DMS 273 (cell line): ENCODE data around the gene CD300LD.

Source experiments
- DNase-seq: peaks from one replicate; lab custom pipeline; 2025; ENCODE audit not compliant: unreplicated experiment; lab: John Stamatoyannopoulos, UW

Gene CD300LD

GRCh38 chr17:74607221-74607620, 15.1 kb upstream of the CD300LD start:
- DNase-seq, result no peak

- no peak for DNase-seq
Measured at GRCh38 chr17:74606050-74606449, 14.0 kb upstream of the CD300LD start.

- DNase-seq, result peak; percentile 64
Measured at GRCh38 chr17:74605361-74605760, 13.3 kb upstream of the CD300LD start.

GRCh38 chr17:74604761-74605160, 12.7 kb upstream of the CD300LD start:
- no peak for DNase-seq

GRCh38 chr17:74604200-74604599, 12.1 kb upstream of the CD300LD start:
- no peak for DNase-seq

GRCh38 chr17:74603746-74604145, 11.7 kb upstream of the CD300LD start:
- DNase-seq, result no peak

- no peak for DNase-seq
Measured at GRCh38 chr17:74603037-74603635, 11.1 kb upstream of the CD300LD start.

GRCh38 chr17:74601944-74602572, 10.0 kb upstream of the CD300LD start:
- peak; percentile 60 for DNase-seq

- peak; percentile 48 for DNase-seq
Measured at GRCh38 chr17:74599448-74599939, 7.4 kb upstream of the CD300LD start.

- DNase-seq, result no peak
Measured at GRCh38 chr17:74599023-74599399, 6.9 kb upstream of the CD300LD start.

- no peak for DNase-seq
Measured at GRCh38 chr17:74598346-74599022, 6.4 kb upstream of the CD300LD start.

GRCh38 chr17:74597069-74597790, 5.1 kb upstream of the CD300LD start:
- DNase-seq, result no peak

GRCh38 chr17:74595037-74595750, 3.1 kb upstream of the CD300LD start:
- no peak for DNase-seq

- no peak for DNase-seq
Measured at GRCh38 chr17:74591503-74591902, 580 bp downstream of the CD300LD start.

- no peak for DNase-seq
Measured at GRCh38 chr17:74585711-74586110, 6.4 kb downstream of the CD300LD start.

GRCh38 chr17:74584292-74585060, 7.6 kb downstream of the CD300LD start:
- no peak for DNase-seq

GRCh38 chr17:74582633-74583032, 9.4 kb downstream of the CD300LD start:
- no peak for DNase-seq

GRCh38 chr17:74579900-74580299, 12.2 kb downstream of the CD300LD start:
- DNase-seq, result no peak

- no peak for DNase-seq
Measured at GRCh38 chr17:74578979-74579378, 13.1 kb downstream of the CD300LD start.

GRCh38 chr17:74574489-74575142, 17.5 kb downstream of the CD300LD start:
- DNase-seq, result no peak
